ENCODE results near the gene SAE1. TPM values are rescaled to one million over a fixed set of nuclear protein-coding genes. Genes with fewer than 3 reads are reported as not detected.

The SAE1 gene
- total and polyA plus RNA-seq, 10 of the 15 experiments (the other 5 are each of a cell fraction or from before 2014, with no cell fraction given), result 62.0 to 246 (median 148) TPM

GRCh38 chr19:47144630-47145029 is 14.0 kb downstream of the SAE1 start (continued):
- TF ChIP-seq NKRF (conservative IDR thresholded peaks at IDR 0.05) (no peak), RCOR1 (conservative IDR thresholded peaks at IDR 0.05; ENCODE audit: low read depth, low read length) (no peak), CBX3 (IDR thresholded peaks at IDR 0.05; ENCODE audit: borderline replicate concordance, low read depth) (no peak), LARP7 (IDR thresholded peaks at IDR 0.05) (no peak), PRDM15 (CRISPR knock-in tag; IDR thresholded peaks at IDR 0.05) (no peak), ASH2L (IDR thresholded peaks at IDR 0.05; ENCODE audit: borderline replicate concordance, low read depth) (no peak), STAT1 (conservative IDR thresholded peaks at IDR 0.05) (no peak)
- TF ChIP-seq, protein P1, sequence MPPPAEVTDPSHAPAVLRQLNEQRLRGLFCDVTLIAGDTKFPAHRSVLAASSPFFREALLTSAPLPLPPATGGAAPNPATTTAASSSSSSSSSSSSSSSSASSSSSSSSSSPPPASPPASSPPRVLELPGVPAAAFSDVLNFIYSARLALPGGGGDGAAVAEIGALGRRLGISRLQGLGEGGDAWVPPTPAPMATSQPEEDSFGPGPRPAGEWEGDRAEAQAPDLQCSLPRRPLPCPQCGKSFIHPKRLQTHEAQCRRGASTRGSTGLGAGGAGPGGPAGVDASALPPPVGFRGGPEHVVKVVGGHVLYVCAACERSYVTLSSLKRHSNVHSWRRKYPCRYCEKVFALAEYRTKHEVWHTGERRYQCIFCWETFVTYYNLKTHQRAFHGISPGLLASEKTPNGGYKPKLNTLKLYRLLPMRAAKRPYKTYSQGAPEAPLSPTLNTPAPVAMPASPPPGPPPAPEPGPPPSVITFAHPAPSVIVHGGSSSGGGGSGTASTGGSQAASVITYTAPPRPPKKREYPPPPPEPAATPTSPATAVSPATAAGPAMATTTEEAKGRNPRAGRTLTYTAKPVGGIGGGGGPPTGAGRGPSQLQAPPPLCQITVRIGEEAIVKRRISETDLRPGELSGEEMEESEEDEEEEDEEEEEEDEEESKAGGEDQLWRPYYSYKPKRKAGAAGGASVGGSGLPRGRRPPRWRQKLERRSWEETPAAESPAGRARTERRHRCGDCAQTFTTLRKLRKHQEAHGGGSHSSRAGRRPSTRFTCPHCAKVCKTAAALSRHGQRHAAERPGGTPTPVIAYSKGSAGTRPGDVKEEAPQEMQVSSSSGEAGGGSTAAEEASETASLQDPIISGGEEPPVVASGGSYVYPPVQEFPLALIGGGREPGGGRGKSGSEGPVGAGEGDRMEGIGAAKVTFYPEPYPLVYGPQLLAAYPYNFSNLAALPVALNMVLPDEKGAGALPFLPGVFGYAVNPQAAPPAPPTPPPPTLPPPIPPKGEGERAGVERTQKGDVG (CRISPR knock-in tag; IDR thresholded peaks at IDR 0.05), result no peak

Measured in GM12878 (cell line).